Liver (tissue), 9 donors: ENCODE results near the gene TTC28. TPM values are rescaled to one million over a fixed set of nuclear protein-coding genes. Genes with fewer than 3 reads are reported as not detected.
A peak's percentile ranks its signal among the peaks of the same experiment; 100 is the strongest.

Experiments used
- DNase-seq: peaks from one replicate; pipeline ENCODE4 v3.0.0-alpha.2; 2017; ENCODE audit warnings: low spot score
- H3K27ac ChIP-seq, 2 donors: one replicate each; pipeline ENCODE4 v1.7.0; 2013; ENCODE audit warnings: inconsistent platforms in 2 of 2, low read length in 2 of 2, control low read depth in 1 of 2, low read depth in 1 of 2, mild to moderate bottlenecking in 1 of 2
- H3K27me3 ChIP-seq, 4 donors: one replicate each; pipeline versions ENCODE4 v1.6.1 to v1.7.0; 2013; ENCODE audit warnings: low read length in 3 of 4, inconsistent platforms in 1 of 4, mild to moderate bottlenecking in 1 of 4, moderate library complexity in 1 of 4; ENCODE audit not compliant: control insufficient read depth in 4 of 4, insufficient read depth in 4 of 4
- H3K36me3 ChIP-seq, 4 donors: one replicate each; pipeline versions ENCODE4 v1.6.1 to v1.7.0; 2013; ENCODE audit warnings: low read length in 3 of 4, mild to moderate bottlenecking in 3 of 4, low read depth in 1 of 4, moderate library complexity in 1 of 4; ENCODE audit not compliant: control insufficient read depth in 4 of 4, insufficient read depth in 3 of 4
- H3K4me1 ChIP-seq, 4 donors: one replicate each; pipeline versions ENCODE4 v1.6.1 to v1.7.0; 2013; ENCODE audit warnings: low read length in 3 of 4, mild to moderate bottlenecking in 3 of 4, moderate library complexity in 1 of 4; ENCODE audit not compliant: control insufficient read depth in 4 of 4, insufficient read depth in 4 of 4
- H3K4me3 ChIP-seq, 3 donors: one replicate each; pipeline versions ENCODE4 v1.6.1 to v1.7.0; 2013; ENCODE audit warnings: low read length in 3 of 3, control low read depth in 1 of 3, low read depth in 1 of 3, mild to moderate bottlenecking in 1 of 3
- H3K9ac ChIP-seq, 2 donors: one replicate each; pipeline ENCODE4 v1.7.0; 2013; ENCODE audit warnings: low read length in 2 of 2, mild to moderate bottlenecking in 2 of 2, moderate library complexity in 2 of 2, control low read depth in 1 of 2, low read depth in 1 of 2
- H3K9me3 ChIP-seq, 4 donors: one replicate each; pipeline versions ENCODE4 v1.6.1 to v1.7.0; 2013; ENCODE audit warnings: low read length in 3 of 4; ENCODE audit not compliant: control insufficient read depth in 4 of 4
- EGR1 ChIP-seq, 2 donors: IDR thresholded peaks; 2 replicates each; pipeline ENCODE4 v1.6.1; 2016 to 2018; ENCODE audit warnings: antibody characterized with exemption in 2 of 2, low read depth in 2 of 2
- FOXA1 ChIP-seq: IDR thresholded peaks from 2 replicates; pipeline ENCODE4 v1.6.1; 2016; ENCODE audit warnings: antibody characterized with exemption
- FOXA2 ChIP-seq: IDR thresholded peaks from 2 replicates; pipeline ENCODE4 v1.6.1; 2016; ENCODE audit warnings: antibody characterized with exemption
- GABPA ChIP-seq, 2 donors: IDR thresholded peaks in 1 of 2; conservative IDR thresholded peaks in 1 of 2; 2 replicates each; pipeline ENCODE4 v1.6.1; 2016; ENCODE audit warnings: antibody characterized with exemption in 2 of 2, mild to moderate bottlenecking in 1 of 2, moderate library complexity in 1 of 2
- HNF4A ChIP-seq, 2 donors: conservative IDR thresholded peaks; 2 replicates each; pipeline ENCODE4 v1.6.1; 2016; ENCODE audit warnings: antibody characterized with exemption in 2 of 2, mild to moderate bottlenecking in 2 of 2
- NR2F2 ChIP-seq: IDR thresholded peaks from 2 replicates; pipeline ENCODE4 v1.6.1; 2016; ENCODE audit warnings: antibody characterized with exemption
- RAD21 ChIP-seq, 2 donors: IDR thresholded peaks; 2 replicates each; pipeline ENCODE4 v1.6.1; 2016; ENCODE audit warnings: antibody characterized with exemption in 2 of 2, mild to moderate bottlenecking in 2 of 2
- RXRA ChIP-seq, 2 donors: IDR thresholded peaks; 2 replicates each; pipeline ENCODE4 v1.6.1; 2017 to 2018; ENCODE audit warnings: antibody characterized with exemption in 2 of 2, mild to moderate bottlenecking in 1 of 2
- SP1 ChIP-seq: IDR thresholded peaks from 2 replicates; pipeline ENCODE4 v1.6.1; 2018; ENCODE audit warnings: antibody characterized with exemption, mild to moderate bottlenecking
- TAF1 ChIP-seq: conservative IDR thresholded peaks from 2 replicates; pipeline ENCODE4 v1.6.1; 2016; ENCODE audit warnings: antibody characterized with exemption, mild to moderate bottlenecking
- WGBS: extraction: QIAGEN DNeasy Blood & Tissue Kit; methylation state at CpG from one replicate; pipeline ENCODE4 v1.1.7; 2013; 5-methylcytosine and 5-hydroxymethylcytosine counted together
- polyA plus RNA-seq, 2 donors: library from polyadenylated mRNA; stranded (reverse) in 1 of 2; unstranded in 1 of 2; fragments of 200-250 nt in 1 of 2; fragments of >200 nt in 1 of 2; fragmentation: Nextera tagmentation in 1 of 2; extraction: Ambion mirVana in 1 of 2; gene quantifications; one replicate each; pipeline versions ENCODE4 v1.2.1 to v1.2.3, GENCODE V29; 2013 to 2015
- total RNA-seq, 2 donors: library from RNA; depleted of rRNA; stranded (reverse); fragments of >200 nt; gene quantifications; one replicate each; pipeline ENCODE4 v1.2.3, GENCODE V29; 2014
- TF ChIP-seq, protein P1 (sequence below): IDR thresholded peaks from 2 replicates; pipeline ENCODE4 v1.6.1; 2016; ENCODE audit warnings: antibody characterized with exemption
- TF ChIP-seq, protein P2 (sequence below): IDR thresholded peaks from 2 replicates; pipeline ENCODE4 v1.6.1; 2016; ENCODE audit warnings: antibody characterized with exemption, mild to moderate bottlenecking
- TF ChIP-seq, protein P3 (sequence below): IDR thresholded peaks from 2 replicates; pipeline ENCODE4 v1.6.1; 2016; ENCODE audit warnings: antibody characterized with exemption
- TF ChIP-seq, protein P4 (sequence below): IDR thresholded peaks from 2 replicates; pipeline ENCODE4 v1.6.1; 2016; ENCODE audit warnings: antibody characterized with exemption
- donor health status: healthy.
- donor health status: healthy.
- donor health status: healthy.
- donor health status: healthy.
- donor health status: healthy.

TTC28 gene
- total and polyA plus RNA-seq, 4 donors, result 4.2 to 19.4 (median 5.9) TPM

DNA sequence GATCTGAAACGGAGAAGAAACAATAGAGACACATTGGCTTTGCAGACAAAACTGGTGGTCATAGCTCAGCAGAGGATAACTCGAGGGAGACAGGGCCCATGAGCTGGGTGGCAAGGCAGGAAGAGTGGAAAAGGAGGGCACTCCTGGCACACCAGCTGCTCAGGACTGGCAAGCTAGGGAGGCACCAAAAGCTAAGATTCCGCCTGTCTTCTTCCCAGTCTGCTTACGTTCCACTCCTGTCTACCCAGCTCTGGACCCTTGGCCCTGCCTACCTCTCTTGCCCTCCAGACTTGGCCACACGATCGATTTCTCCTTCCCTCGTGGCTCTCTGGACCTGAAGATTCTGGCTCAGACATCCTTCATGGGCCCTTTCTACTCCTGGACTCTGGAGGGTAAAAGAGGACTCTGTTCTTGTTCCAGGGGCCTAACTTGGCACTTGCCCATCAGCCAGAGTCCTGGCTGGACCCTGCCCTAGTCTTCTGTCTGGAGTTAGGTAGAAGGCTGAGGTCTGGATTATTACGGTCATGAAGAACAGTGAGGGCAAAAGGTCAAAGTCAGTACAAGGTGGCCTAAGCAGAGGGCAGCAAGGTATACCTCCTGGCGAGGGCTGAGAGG is 645.4 kb downstream of the TTC28 start:
- no peak for TF ChIP-seq EGR1 (IDR thresholded peaks at IDR 0.05; ENCODE audit: low read depth in 2 of 2)
- TF ChIP-seq, protein P1, sequence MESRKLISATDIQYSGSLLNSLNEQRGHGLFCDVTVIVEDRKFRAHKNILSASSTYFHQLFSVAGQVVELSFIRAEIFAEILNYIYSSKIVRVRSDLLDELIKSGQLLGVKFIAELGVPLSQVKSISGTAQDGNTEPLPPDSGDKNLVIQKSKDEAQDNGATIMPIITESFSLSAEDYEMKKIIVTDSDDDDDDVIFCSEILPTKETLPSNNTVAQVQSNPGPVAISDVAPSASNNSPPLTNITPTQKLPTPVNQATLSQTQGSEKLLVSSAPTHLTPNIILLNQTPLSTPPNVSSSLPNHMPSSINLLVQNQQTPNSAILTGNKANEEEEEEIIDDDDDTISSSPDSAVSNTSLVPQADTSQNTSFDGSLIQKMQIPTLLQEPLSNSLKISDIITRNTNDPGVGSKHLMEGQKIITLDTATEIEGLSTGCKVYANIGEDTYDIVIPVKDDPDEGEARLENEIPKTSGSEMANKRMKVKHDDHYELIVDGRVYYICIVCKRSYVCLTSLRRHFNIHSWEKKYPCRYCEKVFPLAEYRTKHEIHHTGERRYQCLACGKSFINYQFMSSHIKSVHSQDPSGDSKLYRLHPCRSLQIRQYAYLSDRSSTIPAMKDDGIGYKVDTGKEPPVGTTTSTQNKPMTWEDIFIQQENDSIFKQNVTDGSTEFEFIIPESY, result no peak
- TF ChIP-seq NR2F2, result no peak
- no peak for TF ChIP-seq SP1
- TF ChIP-seq RXRA (IDR thresholded peaks at IDR 0.05), result no peak
- TF ChIP-seq FOXA1, result no peak
- TF ChIP-seq, protein P2, sequence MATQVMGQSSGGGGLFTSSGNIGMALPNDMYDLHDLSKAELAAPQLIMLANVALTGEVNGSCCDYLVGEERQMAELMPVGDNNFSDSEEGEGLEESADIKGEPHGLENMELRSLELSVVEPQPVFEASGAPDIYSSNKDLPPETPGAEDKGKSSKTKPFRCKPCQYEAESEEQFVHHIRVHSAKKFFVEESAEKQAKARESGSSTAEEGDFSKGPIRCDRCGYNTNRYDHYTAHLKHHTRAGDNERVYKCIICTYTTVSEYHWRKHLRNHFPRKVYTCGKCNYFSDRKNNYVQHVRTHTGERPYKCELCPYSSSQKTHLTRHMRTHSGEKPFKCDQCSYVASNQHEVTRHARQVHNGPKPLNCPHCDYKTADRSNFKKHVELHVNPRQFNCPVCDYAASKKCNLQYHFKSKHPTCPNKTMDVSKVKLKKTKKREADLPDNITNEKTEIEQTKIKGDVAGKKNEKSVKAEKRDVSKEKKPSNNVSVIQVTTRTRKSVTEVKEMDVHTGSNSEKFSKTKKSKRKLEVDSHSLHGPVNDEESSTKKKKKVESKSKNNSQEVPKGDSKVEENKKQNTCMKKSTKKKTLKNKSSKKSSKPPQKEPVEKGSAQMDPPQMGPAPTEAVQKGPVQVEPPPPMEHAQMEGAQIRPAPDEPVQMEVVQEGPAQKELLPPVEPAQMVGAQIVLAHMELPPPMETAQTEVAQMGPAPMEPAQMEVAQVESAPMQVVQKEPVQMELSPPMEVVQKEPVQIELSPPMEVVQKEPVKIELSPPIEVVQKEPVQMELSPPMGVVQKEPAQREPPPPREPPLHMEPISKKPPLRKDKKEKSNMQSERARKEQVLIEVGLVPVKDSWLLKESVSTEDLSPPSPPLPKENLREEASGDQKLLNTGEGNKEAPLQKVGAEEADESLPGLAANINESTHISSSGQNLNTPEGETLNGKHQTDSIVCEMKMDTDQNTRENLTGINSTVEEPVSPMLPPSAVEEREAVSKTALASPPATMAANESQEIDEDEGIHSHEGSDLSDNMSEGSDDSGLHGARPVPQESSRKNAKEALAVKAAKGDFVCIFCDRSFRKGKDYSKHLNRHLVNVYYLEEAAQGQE, result no peak
- TF ChIP-seq, protein P3, sequence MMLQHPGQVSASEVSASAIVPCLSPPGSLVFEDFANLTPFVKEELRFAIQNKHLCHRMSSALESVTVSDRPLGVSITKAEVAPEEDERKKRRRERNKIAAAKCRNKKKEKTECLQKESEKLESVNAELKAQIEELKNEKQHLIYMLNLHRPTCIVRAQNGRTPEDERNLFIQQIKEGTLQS, result no peak
- no peak overlapping the region for H3K4me3 ChIP-seq
- H3K4me1 ChIP-seq, result no peaks in the 10 kb centered on the region
- no peak for DNase-seq
- no peaks in the 10 kb centered on the region for H3K27me3 ChIP-seq
- H3K9me3 ChIP-seq, result no peaks in the 10 kb centered on the region
- H3K27ac ChIP-seq, result peak overlapping the region in 1 of 2 donors; percentile 5
- 89% methylated on average over 9 of the region's 9 CpGs for WGBS
- no peak overlapping the region for H3K9ac ChIP-seq
- H3K36me3 ChIP-seq, result no peaks in the 10 kb centered on the region

DNA sequence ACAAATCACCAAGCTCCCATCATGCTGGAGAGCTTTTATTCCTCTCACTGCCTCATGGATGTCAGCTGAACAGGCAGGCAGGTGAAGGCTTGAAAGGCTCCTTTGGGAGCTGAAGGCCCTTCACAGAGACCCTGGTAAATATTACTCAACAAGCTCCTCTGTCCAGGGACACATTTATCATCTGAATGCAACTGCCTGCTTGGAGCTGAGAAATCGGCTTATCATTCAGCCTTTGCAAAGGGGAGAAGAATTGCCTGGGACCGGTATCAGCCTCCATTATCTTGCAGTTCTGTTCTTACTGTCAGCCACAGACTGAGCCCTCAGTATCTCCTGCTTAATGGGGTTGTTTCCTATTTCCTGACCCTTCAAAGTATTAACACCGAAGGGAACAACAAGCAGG is 646.8 kb downstream of the TTC28 start:
- no peaks in the 10 kb centered on the region for H3K9me3 ChIP-seq
- no peak overlapping the region for H3K27ac ChIP-seq
- no peaks in the 10 kb centered on the region for H3K36me3 ChIP-seq
- no peaks in the 10 kb centered on the region for H3K27me3 ChIP-seq
- no peak for DNase-seq
- no peaks in the 10 kb centered on the region for H3K4me1 ChIP-seq
- H3K9ac ChIP-seq, result no peak overlapping the region
- H3K4me3 ChIP-seq, result no peak overlapping the region
- WGBS, result 79% methylated on average over 3 of the region's 3 CpGs
- TF ChIP-seq GABPA (IDR thresholded peaks at IDR 0.05 in 1 of 2, conservative IDR thresholded peaks at IDR 0.05 in 1 of 2) (no peak), HNF4A (conservative IDR thresholded peaks at IDR 0.05) (no peak), TAF1 (no peak), FOXA2 (no peak), EGR1 (IDR thresholded peaks at IDR 0.05; ENCODE audit: low read depth in 2 of 2) (no peak), RAD21 (IDR thresholded peaks at IDR 0.05) (no peak), SP1 (no peak)
- TF ChIP-seq, protein P4, sequence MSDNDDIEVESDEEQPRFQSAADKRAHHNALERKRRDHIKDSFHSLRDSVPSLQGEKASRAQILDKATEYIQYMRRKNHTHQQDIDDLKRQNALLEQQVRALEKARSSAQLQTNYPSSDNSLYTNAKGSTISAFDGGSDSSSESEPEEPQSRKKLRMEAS, result no peak
- TF ChIP-seq, protein P1, result no peak
